Fibroblast of skin of scalp (primary cell): Measurements from ENCODE around the gene YIF1A. TPM values are rescaled to one million over a fixed set of nuclear protein-coding genes. Genes with fewer than 3 reads are reported as not detected.

Source experiments
- DNase-seq: peaks from one replicate; pipeline ENCODE4 v3.0.0-alpha.2; 2013
- polyA plus RNA-seq, 2 experiments: library from polyadenylated mRNA; unstranded; fragments of 120-200 nt; gene quantifications; one replicate each; pipeline ENCODE4 v1.2.1, GENCODE V29; 2013; ENCODE audit not compliant: insufficient read length in 2 of 2

YIF1A gene, protein sequence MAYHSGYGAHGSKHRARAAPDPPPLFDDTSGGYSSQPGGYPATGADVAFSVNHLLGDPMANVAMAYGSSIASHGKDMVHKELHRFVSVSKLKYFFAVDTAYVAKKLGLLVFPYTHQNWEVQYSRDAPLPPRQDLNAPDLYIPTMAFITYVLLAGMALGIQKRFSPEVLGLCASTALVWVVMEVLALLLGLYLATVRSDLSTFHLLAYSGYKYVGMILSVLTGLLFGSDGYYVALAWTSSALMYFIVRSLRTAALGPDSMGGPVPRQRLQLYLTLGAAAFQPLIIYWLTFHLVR
- polyA plus RNA-seq (2013, experiment 1 of 2; ENCODE audit: insufficient read length): 191 TPM
- 163 TPM for polyA plus RNA-seq (2013, experiment 2 of 2; ENCODE audit: insufficient read length)

DNA sequence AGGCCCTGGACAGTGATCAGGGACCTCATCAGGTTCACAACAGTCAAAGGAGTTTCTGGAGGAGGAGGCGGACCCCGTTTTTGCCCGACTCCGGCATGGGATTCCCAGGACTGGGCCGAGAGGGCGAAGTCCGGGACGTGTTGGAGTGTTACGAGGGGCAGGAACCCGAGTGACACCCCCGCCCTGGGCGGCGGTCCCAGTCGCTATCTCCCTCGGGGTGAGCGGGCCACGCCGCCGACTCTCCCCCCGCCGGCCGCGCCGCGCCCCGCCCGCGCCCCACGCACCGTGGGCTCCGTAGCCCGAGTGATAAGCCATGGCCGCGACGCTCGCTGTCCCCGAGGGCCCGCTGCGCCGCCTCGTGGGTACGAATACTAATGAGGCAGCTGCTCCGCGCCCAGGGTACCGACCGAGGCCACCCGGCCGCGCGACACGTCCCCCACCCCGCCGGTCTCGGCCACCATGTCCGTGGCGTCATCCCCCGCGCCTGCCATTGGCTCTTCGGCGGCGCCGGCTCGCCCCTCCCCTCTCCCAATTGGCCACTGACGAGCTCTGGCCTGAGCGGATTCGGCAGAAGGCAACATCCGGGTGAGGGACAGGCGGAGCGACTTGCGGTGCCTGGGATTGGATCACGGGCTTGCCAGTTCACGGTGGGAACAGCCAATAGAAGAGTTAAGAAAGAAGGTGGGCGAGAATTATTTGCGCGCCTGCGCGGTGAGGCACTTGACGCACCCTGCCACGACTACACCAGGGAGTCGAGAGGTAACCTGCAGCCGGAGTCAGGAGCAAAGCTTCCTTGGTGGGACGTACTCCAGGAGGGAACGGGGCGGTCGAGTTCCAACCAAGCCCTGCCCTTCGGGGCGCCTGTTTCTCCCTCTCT is at the start of gene YIF1A:
Gene YIF1A (minus strand): TSS at position 473 of the 877 bp plus-strand sequence. CDS start 158 bp downstream, at position 315.
- peak; percentile 100 for DNase-seq

DNA sequence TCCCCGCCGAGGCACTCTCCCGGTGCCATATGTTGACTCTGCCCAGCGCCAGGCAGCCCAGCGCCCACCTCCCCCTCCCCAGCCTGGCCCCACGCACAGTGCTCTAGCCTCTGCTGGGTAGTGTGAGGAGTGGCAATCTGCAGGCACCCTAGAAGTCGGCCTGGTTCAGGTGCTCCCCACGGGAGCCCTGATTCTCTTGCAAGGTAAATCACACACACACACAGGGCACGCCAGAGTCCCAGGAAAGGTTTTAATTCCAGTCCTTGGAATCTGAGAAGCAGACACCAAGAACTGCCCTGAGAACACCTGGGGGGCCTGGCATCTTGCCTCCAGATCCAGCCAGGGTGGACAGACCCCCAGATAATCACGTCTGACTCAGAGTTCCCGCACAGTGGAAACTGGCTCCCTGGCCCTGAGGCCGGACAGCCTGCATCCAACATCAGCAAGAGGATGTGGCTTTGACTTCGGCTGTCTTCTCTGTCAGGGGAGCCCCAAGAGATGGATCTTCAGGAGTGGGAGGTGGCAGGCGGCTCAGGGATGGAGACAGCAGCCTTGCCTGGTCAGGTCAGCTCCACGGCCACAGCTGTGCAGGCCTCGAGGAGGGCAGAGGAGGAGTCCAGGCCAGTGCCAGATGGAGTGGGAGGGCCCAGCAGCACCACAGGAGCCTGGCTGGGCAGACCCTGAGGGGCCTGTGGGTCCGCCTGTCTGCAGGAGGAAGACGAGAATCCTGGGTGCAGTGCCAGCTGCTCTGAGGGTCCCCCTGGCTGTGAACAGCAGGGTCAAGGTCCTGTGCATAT is 48.4 kb upstream of the YIF1A start:
- DNase-seq: no peak

DNA sequence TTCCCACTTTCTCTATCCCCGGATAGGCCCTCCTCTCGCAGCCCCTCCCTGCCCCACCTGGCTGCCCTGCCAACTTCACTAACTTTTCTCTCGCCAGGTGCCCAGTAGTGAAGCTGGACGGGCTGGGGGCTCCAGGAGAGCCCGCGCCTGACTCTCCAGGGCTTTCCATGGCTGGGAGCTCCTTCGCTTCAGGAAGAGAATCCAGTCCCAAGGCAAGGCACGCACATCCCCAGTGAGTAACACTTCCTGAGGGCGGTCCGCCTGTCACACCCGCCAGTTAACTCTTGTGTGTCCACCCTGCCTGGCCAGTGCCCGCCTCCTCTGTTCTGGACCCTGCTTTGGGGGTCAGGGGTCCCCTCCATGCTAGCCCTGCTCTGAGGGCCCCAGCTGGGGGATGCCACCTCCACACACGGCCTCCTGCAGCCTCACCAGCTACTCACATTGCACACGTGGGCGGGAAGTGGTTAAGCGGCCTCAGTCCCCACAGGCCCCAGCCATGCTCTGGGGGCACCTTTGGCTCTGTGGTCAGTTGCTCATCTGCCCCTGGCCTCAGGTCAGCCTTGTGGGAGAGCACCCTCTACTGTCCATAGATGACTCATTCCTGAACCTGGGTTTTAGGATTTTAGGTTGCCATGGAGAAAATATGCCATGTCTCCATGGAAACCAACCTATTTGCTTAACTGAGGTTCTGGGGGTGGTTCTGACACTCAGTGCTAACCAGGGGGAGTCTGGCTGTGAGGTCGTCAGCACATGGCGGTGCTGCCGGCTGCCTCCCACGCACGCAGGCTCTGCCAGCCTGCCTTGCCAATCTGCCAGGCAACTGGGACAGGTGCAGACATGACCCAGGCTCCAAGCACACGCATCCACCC is 47.5 kb upstream of the YIF1A start, which contains the start of gene RIN1:
Gene RIN1 (minus strand): TSS at position 201 of the 869 bp plus-strand sequence. CDS start 32 bp downstream, at position 169.
- DNase-seq: peak; percentile 86

DNA sequence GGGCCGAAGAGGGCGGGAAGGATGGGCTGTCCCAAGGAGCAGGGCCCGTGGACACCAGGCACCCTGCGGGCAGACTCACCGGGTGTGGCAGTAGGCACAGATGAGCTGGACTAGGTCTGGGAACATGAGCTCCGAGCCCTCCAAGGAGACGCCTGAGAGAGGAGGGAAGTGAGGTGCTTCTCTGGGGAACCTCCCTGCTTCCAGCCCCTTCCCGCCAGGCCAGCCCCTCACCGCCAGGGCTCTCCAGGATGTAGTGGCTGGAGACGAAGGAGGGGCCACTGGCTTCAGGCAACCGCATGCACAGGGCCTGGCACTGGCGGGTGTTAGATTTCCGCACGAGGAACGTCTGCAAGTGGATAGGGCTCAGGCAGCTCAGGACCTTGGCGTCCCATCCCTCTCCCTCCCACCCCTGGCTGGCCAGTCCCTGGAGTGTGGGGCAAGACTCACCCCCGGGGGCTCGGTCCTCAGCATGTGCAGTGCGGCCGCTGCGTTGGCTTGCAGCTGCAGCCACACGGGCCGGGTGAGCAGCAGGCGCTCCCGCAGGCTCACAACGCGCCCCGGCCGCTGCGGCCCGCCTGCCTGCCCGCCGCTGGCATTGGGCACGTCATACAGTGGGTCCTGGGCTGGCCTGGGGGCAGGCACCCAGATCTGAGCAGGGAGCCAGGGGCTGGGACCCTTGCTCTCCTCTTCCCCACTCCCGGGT is 46.7 kb upstream of the YIF1A start:
- peak; percentile 49 for DNase-seq

DNA sequence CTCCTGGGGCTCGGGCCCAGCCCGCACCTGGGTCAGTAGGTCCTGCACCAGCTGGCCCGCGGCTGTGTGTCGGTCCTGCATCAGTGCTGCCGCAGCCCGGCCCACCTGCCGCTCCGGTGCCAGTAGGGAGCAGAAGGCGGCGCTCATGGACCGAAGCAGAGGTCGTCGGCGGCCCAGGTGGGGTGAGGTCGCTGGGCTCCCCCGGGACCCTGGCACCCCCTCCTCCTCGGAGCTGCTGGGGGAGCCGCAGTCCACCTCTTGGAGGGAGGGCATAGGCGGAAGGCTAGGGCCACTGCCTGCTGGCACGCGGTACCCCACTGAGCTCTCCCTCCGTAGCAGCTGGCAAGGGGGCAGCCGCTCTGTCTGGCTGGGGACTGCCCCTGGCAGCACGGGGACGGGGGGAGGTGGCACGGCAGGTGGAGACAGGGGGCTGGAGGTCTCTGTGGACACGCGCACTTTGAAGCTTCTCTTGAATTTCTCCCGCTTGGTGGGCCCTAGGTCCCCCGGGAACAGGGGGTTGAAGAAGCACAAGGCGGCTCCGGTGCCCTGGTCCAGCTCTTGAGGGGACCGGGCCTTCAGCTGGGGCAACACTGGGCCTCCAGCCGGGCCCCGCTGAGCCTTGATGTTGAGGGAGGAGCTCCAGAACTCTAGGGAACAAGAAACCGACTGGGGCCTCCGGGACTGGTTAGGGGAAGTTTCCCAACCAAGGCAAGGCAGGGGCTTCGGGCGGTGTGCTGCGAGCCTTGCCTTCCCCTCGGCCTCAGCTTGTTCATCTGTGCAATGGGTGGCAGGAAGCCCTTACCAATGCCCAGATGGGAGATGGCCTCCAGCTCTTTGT is 45.9 kb upstream of the YIF1A start:
- no peak for DNase-seq

DNA sequence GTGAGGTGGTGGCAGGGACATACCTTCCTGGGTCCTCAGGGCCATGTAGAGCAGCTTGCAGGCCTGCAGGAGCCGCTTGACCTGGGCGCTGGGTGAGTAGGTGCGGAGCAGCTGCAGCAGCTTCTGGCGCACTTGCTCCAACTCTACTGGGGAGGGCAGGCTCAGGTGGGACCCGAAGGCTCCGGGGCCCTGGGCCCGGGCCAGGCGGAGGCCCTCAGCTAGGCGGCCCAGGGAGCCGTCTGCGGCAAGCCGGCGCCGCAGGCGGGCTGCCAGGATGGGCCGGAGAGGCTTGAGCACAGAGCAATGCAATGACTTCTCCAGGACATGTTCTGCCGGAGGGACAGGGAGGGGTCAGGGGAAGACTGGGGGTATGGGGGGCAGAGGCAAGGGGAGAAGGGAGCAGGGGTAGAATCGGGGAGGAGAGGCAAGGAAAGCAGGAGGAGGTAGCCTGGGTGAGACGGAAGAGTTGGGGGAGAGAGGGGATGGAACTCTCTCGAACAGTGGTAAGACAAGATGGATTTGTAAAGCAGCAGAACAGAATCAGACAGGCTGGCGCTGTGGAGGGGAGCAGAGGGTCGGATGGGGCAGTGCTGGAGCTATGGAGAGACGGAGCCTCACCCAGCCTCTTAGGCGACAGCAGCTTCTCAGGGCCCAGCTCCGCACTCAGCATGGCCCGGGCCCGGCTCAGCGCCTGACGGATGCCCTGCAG is 45.1 kb upstream of the YIF1A start:
- DNase-seq: no peak

DNA sequence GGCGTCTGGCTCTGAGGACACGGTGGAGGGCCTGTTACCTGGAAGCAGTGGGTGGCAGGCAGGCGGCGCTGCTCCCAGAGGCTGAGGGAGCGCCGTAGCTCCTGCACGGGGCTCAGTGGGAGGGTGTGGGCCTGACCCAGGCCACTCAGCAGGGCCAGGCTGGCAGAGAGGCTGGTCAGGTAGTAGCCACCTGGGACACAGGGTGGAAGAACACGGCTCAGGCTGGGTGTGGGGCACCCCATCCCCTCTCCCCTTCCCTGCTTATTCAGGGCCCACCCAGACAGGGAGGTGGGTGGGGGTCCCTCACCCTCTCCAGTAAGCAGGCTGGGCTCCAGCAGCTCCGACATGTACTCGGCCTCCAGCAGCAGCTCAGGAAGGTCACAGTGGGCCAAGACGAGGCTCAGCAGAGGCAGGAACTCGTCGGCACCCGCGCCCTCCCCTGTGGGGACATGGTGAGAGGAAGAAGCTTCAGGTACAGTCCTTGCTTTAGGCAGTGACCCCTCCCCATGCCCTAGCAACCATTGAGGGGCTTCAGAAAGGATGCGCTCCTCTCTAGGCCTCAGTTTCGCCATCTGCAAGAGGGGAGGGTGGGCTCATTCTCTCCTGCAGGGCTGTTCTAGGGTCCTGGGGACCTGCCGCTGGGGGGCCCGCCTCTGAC is 44.4 kb upstream of the YIF1A start:
- DNase-seq: no peak

GRCh38 chr11:66332371-66333219 is 43.7 kb upstream of the YIF1A start:
- DNase-seq: no peak

DNA sequence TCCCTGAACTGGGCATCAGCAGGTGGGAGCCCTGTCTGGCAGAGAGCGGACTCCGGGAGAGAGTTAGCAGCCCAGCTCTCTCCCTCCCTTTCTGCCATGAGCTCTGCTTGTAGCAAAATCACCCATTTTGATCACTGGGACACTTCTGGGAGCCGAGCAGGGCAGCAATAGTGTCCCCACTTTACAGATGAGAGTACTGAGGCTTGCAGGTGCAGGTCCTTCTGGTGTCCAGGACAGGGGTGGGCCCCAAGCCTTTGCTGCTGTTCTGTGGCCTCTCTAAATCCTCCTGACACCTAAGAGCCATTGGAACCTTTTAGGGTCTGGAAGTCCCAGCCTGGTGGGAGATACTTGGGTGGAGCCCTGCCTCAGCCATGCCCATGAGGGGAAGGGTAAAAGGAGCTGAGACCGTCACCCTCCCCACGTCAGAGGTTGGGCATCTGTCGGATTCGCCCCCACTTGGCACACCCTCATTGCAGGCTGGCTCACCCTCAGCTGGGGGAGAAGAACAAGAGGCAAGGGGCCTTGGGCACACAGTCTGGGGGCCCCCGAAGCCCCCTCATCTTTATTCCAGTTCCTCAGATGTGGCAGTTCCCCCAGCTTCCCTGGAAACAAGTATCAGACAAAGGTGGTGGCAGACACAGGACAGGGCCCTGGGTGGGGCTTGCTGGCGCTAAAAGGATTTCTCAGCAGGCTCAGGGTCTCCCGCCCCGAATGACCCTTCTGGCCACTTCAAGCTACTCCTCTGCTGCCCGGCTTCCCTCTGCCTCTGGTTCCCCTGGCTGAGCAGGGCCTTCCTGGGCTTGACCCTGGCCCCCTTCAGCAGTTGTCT is 42.8 kb upstream of the YIF1A start:
- DNase-seq: no peak

- DNase-seq: no peak
These were observed 42.0 kb upstream of the YIF1A start for GRCh38 chr11:66330931-66331330.

DNA sequence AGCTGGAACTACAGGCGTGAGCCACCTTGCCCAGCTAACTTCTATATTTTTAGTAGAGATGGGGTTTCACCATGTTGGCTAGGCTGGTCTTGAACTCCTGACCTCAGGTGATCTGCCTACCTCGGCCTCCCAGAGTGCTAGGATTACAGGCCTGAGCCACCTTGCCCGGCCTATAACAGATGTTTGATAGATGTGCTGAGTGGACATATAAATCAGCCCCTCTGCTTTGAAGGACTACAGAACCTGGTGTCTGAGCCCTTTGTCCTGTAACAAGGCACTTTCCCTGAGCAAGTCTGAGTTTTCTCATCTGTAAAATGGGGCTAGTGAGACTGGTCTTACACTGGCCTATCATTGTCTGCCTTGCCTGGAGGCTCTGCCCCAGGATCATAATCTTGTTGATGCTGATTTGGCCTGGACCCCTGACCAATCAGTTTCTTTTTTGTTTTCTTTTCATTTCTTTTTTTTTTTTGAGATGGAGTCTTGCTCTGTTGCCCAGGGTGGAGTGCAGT is 40.3 kb upstream of the YIF1A start:
- no peak for DNase-seq

DNA sequence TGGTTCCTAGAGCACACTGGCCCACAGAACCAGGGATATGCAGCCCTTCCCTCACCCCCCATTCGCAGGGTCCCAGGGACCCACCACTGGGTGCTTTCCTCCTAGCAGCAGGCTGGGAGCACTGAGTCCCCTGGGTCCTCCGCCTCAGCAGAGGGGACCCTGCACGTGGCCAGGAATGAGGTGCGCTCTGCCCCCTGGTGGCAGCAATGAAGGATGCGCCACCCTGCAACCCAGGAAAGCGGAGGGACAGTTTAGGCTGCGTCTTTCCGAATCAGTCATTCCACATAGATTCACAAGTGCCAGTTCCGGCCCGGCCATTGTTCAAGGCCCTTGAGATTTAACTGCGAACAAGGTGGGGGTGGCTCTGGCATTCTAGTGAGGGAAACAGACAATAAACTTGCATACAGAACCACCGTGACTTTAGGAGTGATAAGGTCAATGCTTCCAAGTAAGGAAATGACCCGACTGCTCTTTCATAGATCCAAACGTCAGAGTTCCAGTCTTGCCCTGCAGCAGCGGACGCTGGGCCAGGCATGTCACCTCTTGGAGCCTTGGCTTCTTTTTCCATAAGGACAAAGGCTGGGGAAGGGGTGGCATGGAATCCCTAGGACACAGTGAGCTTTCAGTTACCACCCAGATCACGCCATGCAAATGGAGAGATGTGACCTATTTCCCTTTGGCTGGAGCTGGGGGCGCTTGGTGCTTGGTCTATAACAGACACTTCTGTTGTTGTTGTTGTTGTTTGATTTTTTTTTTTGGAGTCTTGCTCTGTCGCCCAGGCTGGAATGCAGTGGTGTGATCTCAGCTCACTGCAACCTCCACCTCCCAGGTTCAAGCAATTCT is 39.6 kb upstream of the YIF1A start:
- peak; percentile 84 for DNase-seq

DNA sequence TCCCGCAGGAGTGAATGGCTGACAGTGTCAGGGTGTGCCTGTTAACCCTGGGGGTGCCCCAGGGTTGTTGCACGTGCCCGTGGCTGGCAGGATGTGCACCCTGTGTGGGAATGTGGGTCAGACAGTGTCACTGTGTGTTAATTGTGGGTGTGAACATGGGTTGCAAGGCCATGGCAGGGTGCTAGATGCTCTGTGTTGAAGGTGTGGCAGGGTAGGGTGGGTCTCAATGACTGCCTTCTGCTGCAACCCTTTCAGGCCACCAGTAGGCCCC is 39.0 kb upstream of the YIF1A start:
- DNase-seq: no peak

DNA sequence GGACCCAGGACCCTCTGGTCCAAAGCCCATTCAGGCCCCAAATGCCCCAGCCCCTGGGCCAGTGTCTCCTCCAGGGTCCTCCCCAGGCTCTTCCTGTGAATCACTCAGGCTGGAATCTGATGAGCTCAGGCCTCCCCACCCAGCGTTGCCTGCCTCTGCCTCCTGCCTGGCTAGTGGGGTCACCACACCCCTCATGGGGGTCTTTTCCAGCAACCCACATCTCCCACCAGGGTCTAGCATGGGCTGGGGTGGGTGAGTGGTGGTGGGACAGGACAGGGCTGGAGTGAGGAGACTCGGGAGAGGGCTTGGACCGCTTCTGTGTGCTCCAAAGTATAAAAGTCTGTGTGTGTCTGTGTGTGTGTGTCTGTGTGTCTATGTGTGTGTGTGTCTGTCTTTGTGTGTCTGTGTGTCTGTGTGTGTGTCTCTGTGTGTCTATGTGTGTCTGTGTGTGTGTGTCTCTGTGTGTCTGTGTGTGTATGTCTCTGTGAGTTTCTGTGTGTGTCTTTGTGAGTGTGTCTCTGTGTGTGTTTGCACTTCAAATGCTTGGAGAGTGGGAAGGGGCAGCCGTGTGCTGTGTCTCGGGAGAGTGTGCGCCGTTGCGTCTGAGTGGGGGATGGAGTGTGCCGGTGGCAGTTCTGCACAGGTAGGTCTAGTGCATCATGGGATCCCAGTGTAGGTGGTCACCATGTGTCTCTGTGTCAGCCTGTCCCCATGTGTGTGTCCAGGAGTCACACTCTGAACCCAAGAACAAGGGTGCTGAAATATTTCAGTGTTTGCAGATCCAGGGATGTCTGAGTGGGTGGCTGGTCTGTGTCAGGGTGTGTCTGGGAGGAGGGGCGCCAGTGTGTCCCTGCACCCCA is 38.5 kb upstream of the YIF1A start:
- DNase-seq: peak; percentile 87
